Adipose tissue (tissue), 3 donors: ENCODE measurements around the gene ALDOB. TPM values are rescaled to one million over a fixed set of nuclear protein-coding genes. Genes with fewer than 3 reads are reported as not detected.
"Not testable (repeated sequence)": the region's sequence is repeated elsewhere in the genome, so short reads cannot be mapped to it uniquely, and the experiment has no call there.

Source experiments
- H3K27ac ChIP-seq: one replicate; pipeline ENCODE4 v1.5.1; 2013; ENCODE audit warnings: low read depth, low read length
- WGBS, 3 donors: extraction: QIAGEN DNeasy Blood & Tissue Kit; methylation state at CpG; one replicate each; pipeline ENCODE4 v1.1.7; 2013; 5-methylcytosine and 5-hydroxymethylcytosine counted together
- polyA plus RNA-seq, 3 donors: library from polyadenylated mRNA; stranded (reverse); fragments of 200-250 nt; gene quantifications; one replicate each; pipeline ENCODE4 v1.2.3, GENCODE V29; 2013
- donor health status: healthy with polysubstance abuse.
- donor health status: Bipolar disorder and iron deficiency.
- donor health status: healthy.

The ALDOB gene
- polyA plus RNA-seq, 3 donors = 1.6 to 972 (median 2.5) TPM

DNA sequence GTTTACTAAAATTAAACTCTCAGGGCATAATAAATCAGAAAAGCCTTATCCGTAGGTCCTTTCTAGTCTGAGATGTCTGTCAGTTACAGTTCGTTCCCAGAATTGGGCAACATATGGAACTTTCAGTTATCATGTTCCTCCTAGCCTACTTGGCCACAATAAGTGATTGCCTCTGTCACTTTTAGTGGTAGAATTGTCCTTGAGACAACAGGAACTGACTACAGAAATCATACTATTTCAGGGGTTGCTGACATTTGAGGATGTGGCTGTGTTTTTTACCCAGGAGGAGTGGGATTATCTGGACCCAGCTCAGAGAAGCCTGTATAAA lies 36.0 kb downstream of the ALDOB start:
- H3K27ac ChIP-seq = no peak overlapping the region
- 3 to 7% (median 4%) methylated on average over 2 of the region's 2 CpGs for WGBS, 3 donors

DNA sequence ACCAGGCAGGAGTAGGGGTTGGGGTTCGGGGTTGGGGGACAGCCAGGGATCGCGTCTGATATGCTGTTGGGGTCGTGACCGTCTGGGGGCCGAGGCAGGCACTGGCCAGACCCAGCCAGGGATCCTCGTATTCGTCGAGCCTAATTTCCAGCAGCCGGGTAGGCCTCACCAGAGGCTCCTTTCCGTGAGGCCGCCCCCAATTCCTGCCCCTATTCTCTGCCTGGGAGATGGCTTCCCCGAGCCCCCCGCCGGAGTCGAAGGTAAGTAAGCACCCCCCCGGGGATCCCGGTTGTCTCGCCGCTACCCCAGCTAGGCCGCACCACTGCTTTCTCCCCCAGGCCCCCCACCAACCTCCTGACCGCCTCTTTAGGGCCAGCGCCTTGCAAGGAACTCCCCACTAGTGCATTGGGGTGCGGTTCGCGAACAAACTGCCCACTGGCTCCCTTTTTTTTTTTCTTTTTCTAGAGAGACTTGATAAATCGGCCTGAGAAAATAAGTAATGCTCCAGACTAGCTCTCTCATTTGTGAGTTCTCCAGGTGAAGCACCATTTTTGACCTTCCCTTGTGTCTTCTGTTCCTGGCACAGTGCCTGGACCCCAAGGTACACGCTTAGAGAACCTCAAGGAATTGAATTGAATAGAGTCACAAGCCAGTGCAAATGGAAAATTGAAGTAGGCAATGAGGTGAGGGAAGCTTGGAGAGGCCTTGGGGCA lies 36.5 kb downstream of the ALDOB start:
- H3K27ac ChIP-seq = no peak overlapping the region
- 1 to 3% (median 2%) methylated on average over 23 to 28 of the region's 28 CpGs for WGBS, 3 donors

DNA sequence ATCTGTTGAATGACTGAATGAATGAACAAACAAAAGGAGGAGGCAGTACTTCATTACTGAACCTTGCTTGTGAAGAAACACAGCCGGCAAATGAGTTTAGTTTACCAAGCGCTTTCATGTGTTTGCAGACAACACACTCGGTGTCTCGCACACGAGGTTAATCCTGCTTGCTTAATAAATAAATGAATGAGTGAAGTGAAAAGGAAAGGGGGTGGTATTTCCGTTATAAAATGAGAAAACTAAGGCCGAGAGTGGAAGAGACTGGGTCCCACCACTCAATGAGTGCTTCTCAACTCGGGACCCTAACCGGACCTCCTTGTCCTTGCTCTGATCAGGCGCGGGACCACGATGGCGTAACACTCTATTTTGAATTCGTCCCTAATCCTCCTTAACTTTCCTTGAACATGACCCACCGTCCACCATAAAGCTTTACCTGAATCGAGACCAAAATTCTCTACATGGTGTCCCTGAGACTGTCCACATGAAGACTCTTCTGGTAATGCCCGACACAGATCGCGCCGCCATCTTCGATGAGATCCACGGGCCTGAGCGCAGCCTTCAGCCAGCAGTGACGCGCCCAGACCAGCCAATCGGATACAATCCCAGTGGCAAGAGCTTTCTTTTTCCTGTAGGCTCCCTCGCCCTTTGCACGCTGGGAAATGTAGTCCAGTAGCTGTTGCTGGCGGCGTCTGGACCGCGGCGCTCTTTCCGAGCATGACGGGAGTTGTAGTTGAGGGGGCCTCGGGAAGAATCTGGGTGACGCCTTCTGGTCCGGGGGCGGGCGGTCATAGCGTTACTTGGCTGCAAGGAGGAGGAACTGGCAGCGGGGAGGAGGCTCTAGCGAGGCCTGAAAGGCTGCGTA lies 37.3 kb downstream of the ALDOB start, which contains the start of the genes MRPL50 and ZNF189:
Gene MRPL50, minus strand, starts transcription at position 551 of the 862 bp plus-strand sequence. Its CDS starts 26 bp downstream, at position 525.
Gene ZNF189, plus strand, starts transcription at position 784 of the 862 bp plus-strand sequence. CDS start 306 bp downstream, outside the sequence.
- WGBS, 3 donors = 0% methylated on average over 44 of the region's 44 CpGs
- H3K27ac ChIP-seq = peak within 1 kb of the TSS; percentile 61

DNA sequence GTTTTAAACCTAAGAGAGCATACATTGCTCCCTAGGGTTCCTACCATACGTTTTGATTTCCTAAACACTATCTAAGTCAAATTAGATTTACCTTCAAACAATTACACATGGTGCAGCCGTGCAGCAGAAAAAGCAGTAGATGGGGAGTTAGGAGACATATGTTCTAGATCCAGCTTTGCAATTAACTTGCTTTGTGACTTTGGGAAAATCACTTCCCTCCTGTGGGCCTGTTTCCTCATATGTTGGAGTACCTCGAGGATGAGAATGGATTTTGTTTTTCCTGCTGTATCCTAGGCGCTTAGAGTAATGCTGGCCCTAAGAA lies 37.9 kb downstream of the ALDOB start:
- WGBS, 3 donors = 4 to 9% (median 8%) methylated on average over 4 of the region's 4 CpGs
- no peak overlapping the region for H3K27ac ChIP-seq

DNA sequence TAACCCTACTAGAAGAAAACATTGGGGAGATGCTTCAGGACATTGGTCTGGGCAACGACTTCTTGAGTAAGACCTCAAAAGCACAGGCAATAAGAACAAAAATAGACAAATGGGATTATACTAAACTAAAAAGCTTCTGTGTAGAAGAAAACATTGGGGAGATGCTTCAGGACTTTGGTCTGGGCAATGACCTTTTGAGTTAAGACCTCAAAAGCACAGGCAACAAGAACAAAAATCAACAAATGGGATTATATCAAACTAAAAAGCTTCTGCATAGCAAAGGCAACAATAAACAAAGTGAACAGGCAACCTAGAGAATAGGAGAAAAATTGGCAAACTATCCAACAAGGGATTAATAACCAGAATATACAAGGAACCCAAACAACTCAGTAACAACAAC lies 40.9 kb downstream of the ALDOB start:
- no peak overlapping the region for H3K27ac ChIP-seq
- 93 to 100% (median 99%) methylated on average over 1 of the region's 1 CpG for WGBS, 3 donors

DNA sequence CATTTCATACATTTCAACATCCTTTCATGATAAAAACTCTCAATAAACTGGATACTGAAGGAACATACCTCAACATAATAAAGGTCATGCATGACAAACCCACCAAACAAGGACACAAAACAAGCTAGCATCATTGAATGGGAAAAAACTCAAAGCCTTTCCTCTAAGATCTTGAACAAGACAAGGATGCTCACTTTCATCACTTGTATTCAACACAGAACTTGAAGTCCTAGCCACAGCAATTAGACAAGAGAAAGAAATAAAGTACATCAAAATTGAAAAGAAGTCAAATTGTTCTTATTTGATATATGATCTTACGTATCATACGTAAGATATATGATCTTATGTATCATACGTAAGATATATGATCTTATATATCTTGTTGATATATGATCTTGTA lies 42.4 kb downstream of the ALDOB start:
- H3K27ac ChIP-seq = no peak overlapping the region
- WGBS, 3 donors = 98 to 99% (median 99%) methylated on average over 3 of the region's 3 CpGs

DNA sequence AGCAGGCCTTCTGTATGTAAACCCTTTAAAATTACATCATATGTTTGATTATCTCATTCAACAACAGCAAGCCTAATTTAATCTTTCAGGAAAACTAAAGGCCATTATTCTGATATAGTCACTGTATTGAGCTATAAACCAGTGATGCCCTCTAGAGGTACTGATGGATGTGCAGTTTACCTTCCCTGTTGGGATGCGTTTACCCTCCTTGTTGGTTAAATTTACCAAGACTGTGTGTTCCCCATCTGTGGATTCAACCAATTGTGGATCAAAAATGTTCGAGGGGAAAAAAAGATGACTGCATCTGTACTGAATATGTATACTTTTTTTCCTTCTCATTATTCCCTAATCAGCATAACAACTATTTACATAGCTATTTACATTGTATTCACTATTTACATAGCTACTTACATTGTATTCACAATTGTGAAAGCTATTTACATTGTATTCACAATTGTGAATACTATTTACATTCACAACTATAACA lies 47.0 kb downstream of the ALDOB start:
- no peak overlapping the region for H3K27ac ChIP-seq
- WGBS, 3 donors = 83 to 89% (median 88%) methylated on average over 2 of the region's 2 CpGs

DNA sequence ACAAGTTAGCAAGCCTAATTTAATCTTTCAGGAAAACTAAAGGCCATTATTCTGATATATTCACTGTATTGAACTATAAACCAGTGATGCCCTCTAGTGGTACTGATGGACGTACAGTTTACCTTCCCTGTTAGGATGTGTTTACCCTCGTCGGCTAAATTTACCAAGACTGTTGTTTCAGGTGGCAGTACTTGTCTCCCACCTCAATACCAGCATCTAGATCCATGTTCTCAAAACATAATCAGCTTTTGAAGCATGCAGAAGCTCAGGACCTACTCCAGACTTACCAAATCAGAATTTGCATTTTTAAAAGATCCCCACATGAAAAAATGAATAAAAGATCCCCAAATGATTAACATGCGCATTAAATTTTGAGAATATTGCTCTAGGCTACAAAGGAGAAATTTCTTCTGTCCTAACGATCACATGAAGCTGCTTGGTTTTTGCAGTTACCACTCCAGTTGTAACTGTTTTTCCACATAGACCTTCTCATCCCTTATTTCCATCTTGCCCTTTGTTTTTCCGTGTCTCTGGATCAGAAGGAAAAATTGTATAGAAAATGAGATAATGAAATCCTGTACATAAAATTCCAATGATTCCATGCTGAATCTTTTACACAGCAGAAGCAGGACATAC lies 47.6 kb downstream of the ALDOB start:
- 50 to 58% (median 56%) methylated on average over 6 of the region's 6 CpGs for WGBS, 3 donors
- H3K27ac ChIP-seq = no peak overlapping the region

DNA sequence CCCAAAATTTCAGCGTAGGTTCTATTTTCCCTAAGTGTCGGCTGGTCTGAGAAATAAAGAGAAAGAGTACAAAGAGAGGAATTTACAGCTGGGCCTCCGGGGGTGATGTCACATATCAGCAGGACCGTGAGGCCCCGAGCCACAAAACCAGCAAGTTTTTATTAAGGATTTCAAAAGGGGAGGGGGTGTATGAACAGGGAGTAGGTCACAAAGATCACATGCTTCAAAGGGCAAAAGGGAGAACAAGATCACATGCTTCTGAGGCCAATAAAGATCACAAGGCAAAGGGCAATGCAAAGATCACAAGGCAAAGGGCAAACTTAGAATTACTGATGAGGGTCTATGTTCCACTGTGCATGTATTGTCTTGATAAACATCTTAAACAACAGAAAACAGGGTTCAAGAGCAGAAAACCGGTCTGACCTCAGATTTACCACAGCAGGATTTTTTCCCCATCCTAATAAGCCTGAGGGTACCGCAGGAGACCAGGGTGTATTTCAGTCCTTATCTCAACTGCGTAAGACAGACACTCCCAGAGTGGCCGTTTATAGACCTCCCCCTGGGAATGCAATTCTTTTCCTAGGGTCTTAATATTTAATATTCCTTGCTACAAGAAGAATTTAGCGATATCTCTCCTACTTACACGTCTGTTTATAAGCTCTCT lies 50.6 kb downstream of the ALDOB start, which contains the start of gene BAAT:
Gene BAAT, minus strand, starts transcription at position 134 of the 664 bp plus-strand sequence. CDS start 13,602 bp downstream, outside the sequence.
- 94 to 96% (median 94%) methylated on average over 11 of the region's 11 CpGs for WGBS, 3 donors
- H3K27ac ChIP-seq = not testable (repeated sequence)

DNA sequence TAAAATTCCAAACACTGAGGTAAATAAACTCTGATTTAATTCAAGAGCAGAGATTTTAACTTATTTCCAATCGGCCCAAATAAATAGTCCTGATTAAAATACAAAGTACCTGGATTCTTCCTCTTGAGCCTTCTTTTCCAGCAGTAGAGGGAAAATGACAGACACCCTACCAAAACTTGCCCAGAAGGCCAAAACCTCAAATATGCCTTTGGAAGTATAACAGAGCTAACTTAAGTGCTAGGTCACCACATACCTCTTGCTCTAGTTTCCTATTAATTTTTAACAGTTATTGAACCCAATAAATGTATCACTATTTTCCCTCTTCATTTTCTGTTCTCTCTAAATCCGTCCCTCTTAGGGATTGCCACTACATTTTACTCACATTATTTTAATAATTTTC lies 52.2 kb downstream of the ALDOB start:
- no peak overlapping the region for H3K27ac ChIP-seq
- WGBS, 3 donors = 59 to 92% (median 90%) methylated on average over 2 of the region's 2 CpGs

DNA sequence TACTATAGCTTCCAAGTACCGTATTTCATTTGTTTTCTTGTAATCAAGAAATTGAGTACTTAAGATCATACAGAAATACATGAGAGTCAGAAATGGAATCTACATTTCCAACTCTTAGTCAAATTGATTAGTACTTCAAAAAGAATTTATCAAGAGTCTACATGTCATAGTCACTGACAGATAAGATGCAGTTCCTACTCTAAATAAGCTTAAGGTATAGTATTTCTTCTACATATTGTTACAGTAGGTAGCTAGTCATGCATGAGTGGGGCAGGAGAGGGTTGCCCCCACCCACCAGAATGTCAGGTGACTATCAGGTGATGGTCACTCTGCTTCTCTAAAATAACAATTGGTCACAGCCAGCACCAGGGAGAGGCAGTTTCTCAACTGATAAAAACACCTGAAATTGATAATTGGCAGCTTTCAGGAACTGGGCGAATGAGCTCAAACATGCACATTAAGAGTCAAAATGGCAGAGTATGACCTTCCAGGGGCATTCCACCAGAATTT lies 53.7 kb downstream of the ALDOB start:
- 67 to 89% (median 87%) methylated on average over 2 of the region's 2 CpGs for whole genome bisulfite sequencing, 3 donors
- no peak overlapping the region for H3K27ac ChIP-seq

DNA sequence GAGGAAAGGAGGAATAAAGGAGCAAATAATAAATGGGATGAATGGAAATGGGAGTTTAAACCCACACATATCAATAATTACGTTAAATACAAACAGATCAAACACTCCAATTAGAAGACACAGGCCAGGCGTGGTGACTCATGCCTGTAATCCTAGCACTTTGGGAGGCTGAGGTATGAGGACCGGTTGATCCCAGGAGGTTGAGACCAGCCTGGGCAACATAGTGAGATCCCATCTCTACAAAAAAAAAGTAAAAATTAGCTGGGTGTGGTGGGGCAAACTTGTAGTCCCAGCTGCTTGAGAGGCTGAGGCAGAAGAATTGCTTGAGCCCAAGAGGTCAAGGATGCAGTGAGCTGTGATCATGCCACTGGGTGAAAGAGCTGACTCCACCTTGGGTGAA lies 54.5 kb downstream of the ALDOB start:
- WGBS, 3 donors = 88 to 97% (median 94%) methylated on average over 3 of the region's 3 CpGs
- H3K27ac ChIP-seq = no peak overlapping the region

DNA sequence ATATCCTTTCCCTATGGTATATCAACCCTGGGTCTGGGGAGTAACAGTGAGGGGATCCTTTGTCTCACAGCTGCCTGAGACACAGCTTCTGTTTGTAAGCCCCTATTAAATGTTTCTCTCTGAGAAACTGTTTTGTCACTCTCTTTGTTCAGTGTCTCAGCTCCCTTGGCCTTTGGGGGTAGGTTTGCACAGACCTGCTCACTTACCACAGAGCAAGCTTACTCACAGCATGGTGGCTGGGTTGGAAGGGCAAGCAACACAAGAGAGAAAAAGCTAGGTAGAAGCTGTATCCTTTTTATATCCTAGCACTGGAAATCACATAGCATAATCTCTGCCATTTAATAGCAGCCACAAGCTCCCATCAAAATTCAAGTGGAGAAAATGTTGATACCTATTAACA lies 55.3 kb downstream of the ALDOB start:
- no peak overlapping the region for H3K27ac ChIP-seq

DNA sequence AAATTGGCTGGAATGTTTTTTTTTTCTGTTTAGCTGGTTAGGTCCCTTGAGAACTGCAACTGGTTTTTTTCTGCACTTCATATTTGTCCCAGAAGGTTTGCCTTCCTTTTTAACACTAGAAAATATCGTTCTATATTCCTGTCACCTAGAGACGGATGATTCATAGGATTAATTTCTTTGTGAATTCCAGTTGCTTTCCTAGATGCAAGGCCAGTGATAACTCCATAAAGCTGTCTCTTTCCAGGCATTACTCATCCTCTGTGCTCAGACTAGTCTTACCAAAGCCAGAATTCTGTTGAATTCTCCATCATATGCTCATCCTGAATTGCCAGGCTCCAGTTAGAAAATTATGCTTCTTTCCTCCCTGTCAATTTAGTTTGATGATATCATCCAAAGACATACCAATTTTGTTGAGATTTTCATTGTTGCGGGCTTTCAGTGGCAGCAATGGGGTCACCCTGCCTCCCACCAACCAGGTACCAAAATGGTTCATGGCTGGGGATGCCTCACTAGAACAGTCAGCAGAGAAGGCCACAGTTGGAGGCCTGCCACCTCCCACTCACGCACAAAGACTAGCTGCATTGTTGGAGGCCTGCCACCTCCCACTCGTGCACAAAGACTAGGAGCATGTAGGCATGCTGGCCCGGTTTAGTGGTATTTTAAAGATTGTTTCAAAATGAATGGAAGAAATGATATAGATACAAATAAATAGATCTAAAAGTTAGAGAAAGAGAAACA lies 59.3 kb downstream of the ALDOB start:
- 62 to 85% (median 69%) methylated on average over 6 of the region's 6 CpGs for whole genome bisulfite sequencing, 3 donors
- H3K27ac ChIP-seq = no peak overlapping the region

DNA sequence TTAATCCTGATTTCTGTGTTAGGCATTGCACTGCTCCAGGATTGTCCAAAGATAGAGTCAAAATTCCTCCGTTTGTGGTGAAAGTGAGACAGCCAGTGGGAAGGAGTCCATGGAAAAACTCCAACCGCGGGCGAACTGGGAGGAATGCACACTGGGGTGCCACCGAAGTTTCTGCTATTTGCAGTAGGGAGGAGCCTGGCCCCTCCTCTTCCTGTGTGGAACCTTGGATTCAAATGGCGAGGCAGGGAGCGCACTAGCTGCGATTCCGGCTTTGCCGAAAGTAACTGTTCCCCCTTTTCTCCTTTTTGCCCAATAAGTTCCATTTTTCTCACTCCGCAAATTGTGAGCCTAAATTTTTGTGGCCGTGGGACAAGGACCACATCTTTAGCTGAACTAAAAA lies 60.0 kb downstream of the ALDOB start:
- H3K27ac ChIP-seq = no peak overlapping the region
- 90 to 93% (median 93%) methylated on average over 12 of the region's 12 CpGs for WGBS, 3 donors

DNA sequence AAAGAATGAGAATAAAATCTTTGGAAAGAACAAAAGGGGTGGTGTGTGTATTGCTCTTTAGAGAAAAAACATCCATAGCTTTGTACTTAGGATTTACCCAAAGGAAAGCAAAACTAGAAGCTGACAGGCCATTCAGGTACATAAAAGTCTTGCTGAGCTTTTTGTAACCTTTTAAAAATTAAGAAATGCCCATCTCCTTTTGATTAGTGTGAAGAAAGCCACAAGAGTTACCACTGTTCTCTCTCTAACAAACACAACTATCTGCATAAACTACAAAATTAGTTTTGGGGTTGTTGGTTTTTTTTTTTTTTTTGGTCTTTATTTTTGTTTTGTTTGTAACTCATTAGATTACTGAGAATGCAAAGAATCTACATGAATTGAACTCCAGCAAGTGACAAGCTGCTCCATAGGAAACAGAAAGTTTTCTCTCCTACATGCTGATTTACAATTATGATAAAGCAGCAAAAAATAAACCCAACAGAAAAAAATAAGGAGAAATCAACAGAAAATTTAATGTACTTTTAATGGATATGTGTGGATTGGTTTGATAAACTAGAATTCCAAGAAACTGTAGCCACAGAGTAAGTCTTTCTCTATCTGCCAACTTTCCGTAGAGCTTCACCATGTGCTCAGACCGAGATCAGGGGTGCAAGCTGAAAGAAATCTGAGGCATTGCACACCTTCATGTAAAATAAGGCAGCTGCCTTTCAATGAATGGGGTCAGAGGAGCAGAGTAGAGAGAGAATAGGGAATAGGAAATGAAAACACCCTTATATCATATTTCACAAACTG lies 63.1 kb downstream of the ALDOB start:
- no peak overlapping the region for H3K27ac ChIP-seq
- 50 to 79% (median 68%) methylated on average over 2 of the region's 2 CpGs for WGBS, 3 donors

DNA sequence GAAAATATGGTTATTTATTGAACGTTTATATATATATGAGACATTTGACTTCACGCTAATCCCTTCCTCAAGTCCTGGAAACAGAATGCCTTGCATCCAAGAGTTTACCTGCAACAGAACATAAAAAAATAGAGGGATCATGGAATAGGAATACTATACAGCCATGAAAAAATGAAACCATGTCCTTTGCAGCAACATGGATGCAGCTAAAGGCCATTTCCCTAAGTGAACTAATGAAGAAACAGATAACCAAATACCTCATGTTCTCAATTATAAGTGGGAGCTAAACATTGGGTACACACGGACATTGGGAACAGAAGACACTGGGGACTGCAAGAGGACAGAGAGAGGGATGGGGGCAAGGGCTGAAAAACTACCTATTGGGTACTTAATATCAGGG lies 63.8 kb downstream of the ALDOB start:
- H3K27ac ChIP-seq = no peak overlapping the region
- 93 to 95% (median 94%) methylated on average over 3 of the region's 3 CpGs for WGBS, 3 donors
